ENCODE data around the gene SLC35F1.
A peak's percentile ranks its signal among the peaks of the same experiment; 100 is the strongest.
"Not testable (repeated sequence)": the region's sequence is repeated elsewhere in the genome, so short reads cannot be mapped to it uniquely, and the experiment has no call there.

Gene SLC35F1

DNA sequence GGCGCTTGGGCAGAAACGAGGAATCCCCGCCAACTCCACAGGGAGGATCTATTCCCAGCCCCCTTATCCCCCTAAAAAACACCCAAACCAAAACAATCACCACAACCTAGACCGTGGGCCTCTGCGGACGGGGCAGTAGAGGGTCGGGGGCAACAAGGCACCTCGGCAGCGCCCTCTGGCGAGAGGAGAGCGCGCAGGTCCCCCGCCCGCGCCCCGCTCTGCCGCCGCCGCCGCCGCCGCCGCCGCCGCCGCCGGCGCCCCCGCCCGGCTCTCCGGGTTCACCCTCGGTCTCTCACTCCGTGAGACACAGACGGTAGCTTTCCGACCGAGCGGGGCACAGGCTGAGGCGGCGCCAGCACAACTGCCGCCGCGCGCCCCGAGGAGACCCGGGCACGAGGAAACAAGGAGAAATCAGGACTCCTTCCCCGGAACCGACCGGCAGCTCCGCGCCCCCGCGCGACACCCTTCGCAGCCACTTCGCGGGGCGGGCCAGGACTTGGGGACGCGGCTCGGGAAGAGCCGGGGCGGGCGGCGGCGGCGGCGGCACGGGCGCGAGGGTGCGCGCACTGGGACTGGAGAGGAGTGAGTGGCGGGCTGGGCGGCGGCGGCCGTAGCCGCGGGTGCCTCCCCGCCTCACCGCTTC, at the start of gene SLC35F1:
Gene SLC35F1, plus strand, starts transcription at position 307 of the 643 bp plus-strand sequence.
- DNase-seq (ENCODE audit: low spot score): no peak

DNA sequence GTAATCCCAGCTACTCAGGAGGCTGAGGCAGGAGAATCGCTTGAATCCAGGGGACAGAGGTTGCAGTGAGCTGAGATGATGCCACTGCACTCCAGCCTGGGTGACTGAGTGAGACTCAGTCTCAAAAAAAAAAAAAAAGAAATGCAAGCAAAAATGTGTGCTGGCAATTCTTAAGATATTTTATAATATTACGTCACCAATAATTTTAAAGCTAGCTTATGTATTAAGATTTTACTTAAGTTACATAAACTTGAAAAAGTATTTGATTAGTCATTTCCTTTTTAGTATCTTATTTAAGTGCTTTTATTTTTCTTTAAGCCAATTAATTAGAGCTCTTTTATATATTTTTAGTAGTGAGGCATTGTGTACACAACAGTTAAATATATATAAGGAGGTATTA, 48.5 kb upstream of the SLC35F1 start:
- not testable (repeated sequence) for DNase-seq (ENCODE audit: low spot score)

DNA sequence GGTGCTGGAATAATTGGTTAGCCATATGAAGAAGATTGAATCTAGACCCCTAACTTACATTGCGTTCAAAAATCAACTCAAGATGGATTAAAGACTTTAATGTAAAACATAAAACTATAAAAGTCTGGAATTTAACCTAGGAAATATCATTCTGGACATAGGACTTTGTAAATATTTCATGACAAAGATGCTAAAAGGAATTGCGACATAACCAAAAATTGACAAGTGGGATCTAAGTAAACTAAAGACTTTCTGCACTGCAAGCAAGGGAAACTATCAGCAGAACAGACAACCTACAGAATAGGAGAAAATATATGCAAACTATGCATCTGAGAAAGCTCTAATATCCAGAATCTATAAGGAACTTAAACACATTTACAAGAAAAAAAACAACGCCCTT, 45.5 kb upstream of the SLC35F1 start:
- no peak for DNase-seq (ENCODE audit: low spot score)

DNA sequence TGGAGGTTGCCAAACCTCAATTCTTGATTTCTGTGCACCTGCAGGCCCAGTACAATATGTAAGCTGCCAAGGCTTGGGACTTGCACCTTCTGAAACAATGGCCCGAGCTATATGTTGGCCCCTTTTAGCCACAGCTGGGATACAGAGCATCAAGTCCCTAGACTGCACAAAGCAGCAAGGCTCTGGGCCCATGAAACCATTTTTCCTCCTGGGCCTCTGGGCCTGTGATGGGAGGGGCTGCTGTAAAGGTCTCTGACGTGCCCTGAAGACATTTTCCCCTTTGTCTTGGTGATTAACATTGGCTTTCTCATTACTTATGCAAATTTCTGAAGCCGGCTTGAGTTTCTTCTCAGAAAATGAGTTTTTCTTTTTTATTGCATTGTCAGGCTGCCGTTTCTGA, 40.5 kb upstream of the SLC35F1 start:
- no peak for DNase-seq (ENCODE audit: low spot score)

DNA sequence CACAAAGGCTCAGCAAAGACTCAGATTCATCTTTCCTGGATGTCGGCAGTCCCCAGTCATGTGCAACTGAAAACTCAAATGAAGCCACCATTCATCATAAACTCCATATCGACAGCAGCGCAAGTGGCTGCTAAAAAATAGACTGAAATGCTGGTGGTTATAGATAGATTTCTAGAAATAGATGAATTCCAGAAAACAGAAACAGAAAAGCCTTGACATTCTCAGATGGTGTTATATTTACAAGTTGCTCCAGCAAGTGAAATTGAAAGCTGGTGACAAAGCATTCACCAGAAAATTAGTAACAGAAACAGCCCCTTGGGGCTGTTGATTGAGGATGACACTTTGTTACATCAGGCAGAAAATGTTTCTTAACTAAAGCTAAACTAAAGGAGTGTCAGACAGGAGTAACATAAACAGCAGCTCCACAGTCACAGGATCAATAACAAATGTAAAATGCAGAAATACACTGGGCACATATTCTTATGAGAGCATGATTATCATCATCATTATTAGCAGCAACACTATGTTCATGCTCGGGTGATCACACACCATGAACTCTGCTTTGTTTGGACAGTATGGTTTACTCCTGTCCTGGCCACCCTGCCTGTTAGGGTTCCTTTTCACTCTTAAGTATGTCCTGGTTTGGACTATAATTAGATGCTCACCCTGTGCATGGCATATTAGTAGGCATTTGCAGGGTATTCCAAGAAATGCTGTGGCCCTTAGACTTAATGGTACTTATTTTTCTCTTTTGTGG, 36.4 kb upstream of the SLC35F1 start:
- no peak for DNase-seq (ENCODE audit: low spot score)

DNA sequence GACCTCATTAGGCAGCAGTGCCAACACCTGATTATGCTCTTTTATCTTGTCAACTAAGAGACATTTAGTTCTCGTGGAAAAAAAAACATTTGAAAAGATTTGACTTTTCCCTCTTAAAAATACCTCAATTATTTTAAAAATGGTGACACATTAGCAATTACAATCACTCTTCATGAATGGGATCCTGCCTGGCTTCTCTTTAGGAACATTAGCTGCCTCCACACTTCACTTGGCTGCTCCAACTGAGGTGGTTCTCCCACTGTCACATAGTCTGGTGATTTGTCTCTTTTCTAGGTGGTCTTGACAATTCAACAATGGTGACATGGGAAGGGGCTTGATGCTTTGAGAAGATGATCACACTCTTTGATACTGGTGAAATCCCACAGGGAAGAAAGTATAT, 26.2 kb upstream of the SLC35F1 start:
- DNase-seq (ENCODE audit: low spot score): no peak

DNA sequence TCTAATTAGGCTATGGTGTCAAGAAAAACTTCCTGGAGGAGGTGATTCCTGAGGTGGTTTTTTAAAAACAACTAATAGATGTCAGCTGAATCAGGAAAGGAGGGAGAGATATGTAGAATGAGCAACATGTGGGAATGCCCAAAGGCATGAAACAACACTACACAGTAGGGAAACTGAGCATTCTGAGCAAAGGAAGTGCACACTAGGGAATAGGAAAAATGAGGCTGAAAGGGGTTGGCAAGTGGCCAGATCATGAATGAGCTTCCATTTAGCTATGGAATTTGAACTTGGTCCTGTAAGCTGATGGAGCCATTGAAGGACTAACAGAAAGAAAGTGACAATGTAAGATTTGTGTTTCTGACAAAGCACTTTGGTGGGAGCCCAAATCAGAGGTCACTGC, 16.9 kb upstream of the SLC35F1 start:
- DNase-seq (ENCODE audit: low spot score): no peak

DNA sequence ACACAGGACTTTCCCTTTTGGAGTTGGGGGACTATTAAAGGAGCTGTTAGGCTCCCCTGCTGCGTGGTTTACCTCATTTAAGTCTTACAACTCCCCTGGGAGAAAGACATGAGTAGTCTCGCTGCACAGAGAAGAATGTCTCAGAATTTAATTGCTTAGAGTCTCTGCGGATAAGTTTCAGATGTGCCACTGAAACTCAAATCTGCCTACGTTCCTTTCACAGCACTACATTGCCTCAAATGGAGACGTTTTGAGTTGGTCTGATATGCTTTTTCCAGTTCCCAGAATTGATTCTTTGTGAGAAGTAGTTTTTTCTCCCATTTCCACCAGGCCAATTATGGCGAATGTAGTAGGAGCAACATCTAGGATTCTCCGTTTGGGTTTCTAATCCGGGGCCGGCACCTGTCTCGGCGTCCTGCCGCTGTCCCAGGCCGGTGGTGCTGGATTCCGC, 532 bp upstream of the SLC35F1 start:
- DNase-seq (ENCODE audit: low spot score): peak; percentile 77

DNA sequence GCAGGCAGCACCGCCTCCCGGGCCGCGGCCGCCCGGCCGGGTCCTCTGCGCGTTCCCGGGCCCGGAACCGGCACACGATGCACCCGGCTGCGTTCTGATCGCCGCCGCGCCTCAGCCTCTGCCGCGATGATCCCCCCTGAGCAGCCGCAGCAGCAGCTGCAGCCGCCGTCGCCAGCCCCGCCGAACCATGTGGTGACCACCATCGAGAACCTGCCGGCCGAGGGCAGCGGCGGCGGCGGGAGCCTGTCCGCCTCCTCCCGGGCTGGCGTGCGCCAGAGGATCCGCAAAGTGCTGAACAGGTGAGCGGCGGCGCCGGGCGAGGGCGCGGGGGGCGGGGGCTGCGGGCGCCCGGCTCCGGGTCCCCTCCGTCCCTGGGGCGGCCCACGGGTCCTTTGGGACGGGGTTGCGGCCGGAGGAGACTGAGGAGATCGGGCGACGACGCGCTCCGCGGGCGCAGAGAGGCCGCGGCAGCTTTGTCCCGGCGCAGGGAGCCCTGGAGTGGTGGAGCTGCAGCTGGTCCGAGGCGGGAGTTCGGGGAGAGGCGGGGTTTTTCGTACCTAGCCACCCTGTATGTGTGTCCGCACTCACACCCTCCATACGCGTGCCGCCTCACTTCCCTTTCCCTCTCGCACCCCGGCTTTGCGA, 659 bp downstream of the SLC35F1 start:
- peak; percentile 29 for DNase-seq (ENCODE audit: low spot score)

DNA sequence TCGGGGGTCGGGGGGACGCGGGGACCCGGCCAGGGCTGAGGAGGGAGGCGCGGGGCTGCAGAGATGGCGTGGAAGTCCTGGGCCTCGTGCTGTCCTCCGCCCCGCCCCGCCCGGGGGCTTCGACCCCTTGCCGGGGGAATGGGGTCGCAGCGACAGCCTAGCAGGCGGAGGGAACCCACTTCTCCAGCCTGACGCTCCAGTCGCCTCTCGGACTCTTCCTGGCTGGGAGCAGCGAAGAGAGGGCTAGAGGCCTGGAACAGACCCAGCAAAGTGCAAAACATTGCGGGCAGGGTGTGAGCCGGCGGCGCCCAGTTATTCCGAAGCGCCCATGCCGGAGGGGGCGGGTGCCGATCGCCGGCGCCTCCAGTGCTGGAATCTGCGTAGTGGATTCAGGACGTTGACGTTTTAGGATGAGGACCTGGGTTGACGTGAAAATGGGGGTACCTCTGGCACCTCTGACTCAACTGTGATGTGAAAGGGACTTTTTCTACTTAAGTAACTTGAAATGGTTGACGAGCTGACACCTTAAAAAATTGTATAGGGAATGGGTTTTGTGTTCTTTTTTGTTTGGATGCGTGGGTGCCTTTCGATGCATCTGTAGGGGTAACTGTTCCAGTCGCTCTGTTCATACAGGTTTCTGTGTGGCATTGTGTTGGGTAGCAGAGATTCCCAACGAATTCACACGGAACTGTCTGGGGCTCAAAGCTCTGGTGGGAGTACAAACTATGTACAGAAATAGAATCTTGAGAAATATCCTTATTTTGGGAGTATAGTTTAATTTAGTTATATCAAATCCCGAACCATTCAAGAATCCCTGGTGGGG, 1.4 kb downstream of the SLC35F1 start:
- peak; percentile 10 for DNase-seq (ENCODE audit: low spot score)

DNA sequence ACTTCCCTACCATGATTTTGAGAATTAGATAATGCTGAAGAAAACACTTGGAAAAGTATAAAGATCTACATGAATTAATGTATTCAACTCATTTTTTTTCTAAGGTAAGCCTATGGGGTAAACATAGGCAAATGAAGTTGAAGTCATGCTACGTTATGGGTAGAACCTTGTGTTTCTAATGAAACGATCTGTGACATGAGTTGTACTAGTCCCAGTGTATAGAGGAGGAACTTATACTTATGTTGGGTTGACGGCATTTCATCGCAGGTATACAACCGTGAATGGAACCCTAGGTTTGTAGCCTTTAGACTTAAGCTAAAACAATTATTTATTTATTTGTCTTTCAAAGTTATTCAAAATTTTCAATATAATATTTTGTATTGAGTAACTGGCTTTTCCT, 2.6 kb downstream of the SLC35F1 start:
- DNase-seq (ENCODE audit: low spot score): no peak

DNA sequence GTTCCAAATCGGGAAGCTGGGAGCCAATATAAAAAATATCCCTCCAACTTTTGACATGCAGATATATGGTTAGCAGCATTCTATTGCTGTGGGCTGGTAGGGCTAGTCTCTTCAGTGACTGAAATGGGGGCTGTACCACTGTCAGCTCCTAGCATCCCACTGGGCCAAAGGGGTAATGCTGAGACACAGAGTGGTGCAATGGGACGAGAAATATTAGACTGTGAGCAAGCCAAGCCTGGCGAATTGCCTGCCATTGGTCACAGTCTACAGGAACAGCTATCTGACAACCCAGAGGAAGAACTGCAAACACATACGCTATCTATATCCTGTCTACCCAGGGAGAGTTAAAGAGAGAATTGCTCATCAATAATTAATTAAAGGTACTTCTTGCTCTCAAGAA, 3.5 kb downstream of the SLC35F1 start:
- DNase-seq (ENCODE audit: low spot score): no peak

DNA sequence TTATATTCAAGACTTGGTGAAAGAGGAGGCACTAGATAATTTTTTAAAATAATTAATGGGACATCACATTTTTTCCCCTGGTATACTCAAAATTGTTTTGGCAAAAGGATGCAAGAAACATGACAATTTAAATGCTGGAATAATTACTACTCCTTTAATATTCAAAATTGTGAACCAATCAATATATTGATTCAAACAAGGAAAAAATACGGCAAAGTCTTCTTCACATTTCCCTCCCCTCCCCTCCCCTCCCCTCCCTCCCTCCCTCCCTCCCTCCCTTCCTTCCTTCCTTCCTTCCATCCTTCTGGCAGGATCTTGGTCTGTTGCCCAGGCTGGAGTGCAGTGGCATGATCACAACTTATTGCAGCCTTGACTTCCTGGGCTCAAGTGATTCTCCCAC, 4.1 kb downstream of the SLC35F1 start:
- DNase-seq (ENCODE audit: low spot score): no peak

DNA sequence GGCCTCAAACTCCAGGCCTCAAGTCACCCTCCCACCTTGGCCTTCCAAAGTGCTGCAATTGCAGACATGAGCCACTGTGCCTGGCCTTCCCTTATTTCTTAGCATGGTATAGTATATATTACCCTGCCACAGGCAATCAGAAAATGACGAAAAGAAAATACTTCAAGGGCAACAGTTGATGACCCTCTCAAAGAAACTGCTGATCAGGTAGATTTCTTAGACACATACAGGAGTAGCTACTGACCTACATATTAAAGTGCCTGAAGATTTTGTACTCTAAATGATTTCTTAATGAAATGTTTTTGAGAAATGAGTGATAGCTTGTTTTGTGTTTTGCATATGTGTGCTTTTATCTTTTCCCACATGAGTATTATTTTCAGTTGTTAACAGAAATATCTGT, 4.6 kb downstream of the SLC35F1 start:
- no peak for DNase-seq (ENCODE audit: low spot score)

DNA sequence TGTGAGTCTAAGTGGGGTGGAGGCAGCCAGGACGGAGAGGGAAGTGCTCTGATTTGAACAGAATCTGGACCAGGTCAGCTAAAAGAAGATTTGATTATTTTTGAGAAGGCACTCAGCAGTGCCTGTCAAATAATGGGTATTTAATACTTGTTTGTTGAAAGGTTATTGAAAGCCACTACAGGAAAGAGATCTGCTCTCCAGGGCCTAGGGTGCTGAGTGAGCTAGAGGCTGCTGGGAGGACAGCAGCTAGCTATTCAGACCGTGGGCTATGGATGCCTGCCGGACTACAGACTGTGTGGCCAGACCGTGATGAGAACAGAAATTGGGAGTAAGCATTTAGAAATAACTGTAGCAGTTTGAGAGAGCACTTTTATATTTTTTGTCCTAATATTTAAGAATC, 8.8 kb downstream of the SLC35F1 start:
- no peak for DNase-seq (ENCODE audit: low spot score)

DNA sequence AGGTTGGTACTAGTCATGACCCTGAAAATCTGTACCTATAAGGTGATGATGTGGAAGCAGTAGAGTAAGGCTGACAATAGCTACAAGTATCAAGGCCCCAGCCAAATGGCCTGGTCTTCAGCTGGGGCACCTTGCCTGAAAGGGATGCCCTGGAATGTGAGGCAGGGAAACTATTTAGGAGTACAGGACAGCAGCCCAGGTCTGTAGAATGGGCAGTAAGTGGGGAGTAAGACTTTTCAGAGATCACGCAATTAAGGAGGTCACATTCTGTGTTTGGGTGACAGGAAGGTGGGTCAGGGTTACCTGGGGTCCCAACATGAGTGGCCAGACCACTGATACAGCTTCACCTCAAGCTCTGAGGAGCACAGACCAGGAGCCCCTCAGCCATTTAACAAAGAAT, 9.4 kb downstream of the SLC35F1 start:
- no peak for DNase-seq (ENCODE audit: low spot score)

DNA sequence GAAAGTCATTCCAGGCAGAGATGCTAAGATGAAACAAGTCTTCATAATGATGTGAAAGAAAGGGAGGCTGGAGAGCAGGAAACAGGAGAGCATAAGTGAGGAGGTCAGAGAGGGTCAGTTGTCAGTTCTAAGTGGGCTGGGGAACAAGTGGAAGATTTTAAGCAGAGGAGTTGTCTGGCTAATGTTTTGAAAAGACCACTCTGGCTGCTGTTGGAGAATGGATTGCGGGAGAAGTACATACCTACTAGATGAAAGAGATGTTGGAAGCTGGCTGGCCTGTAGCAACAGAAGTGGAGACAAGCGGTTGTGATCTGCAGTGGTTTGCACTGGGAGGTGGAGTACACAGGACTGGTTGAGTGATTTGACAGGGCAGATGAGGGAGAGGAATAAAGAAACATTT, 10.1 kb downstream of the SLC35F1 start:
- DNase-seq (ENCODE audit: low spot score): no peak

DNA sequence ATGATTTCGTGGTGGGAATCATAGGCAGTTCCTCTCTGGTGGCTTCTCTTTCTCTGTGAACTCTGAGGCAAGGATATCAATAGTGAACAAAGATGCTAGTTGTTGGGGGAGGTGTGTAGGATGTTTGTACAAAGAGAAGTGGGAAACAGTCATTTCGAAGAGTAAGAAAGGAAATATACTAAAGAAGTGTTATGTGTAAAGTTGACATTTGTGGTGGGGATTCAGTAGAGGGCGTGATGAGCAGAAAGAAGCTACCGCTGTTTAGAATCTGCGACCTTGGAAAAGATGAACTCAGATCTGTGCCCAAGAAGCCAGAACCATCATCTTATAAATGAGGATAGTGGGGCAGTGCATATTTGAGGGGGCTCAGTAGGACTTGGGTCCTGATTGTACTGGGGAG, 11.4 kb downstream of the SLC35F1 start:
- no peak for DNase-seq (ENCODE audit: low spot score)

DNA sequence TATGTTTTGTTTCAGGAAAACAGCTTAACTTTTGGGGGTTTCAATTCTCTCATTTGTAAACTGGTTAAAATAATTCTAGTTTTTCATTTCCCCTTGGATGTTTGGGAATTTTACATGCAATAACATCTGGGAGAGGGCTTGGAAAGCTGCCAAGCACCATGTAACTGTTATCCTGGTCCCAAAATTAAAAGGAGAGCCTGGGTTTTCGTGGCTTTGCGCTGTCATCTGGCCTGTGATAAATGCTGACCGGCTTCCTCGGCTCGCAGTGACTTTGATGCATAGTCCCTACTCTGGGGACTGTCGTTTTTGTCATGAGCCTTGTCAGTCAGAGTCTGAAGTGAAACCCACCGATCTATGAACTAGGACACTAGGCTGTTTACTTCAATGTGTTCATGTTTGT, 12.2 kb downstream of the SLC35F1 start:
- no peak for DNase-seq (ENCODE audit: low spot score)

DNA sequence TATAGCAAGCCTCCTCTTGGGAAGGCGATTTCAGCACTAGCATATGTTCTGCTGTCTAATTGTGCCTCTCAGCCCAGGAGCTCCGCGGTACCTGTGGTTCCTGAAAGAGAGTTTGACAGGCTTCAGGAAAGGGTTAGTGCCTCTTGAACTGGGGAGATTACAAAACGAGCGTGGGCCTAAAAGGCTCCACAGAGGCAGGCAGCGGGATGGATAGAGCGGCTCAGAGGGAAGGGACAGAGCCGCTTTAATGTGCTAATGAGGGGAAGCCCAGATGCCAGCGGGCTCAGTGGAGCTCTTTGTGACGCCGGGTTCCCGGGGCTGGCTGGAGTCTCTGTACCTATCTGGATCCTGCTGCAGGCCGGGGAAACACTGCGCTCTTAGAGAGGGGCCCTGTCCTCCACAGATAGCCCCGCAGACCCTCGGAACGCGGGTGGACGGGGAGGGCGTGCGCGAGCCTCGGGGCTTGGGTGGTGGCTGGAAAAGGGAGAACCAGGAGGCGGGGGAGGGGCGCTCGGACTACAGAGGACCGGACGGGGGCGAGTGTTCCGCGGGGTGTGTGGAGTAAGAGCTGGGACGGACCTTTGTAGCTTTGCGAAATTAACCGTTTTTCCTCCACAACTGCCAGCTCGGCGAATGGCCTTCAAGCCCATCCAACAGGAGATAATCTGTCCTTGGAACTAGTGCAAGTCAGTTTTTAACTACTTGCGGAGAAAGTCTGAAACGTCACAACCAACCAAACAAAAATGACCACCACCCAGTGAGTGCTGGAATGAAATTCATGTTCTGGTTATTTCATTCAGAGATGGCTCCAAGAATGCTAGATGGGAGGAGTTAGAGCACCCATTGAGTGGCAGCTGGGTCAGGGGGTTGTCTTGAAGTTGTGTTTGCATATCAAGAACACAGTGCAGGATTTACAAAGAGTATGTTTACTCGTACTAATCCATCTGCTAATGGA, 13.0 kb downstream of the SLC35F1 start:
- DNase-seq (ENCODE audit: low spot score): peak; percentile 22

DNA sequence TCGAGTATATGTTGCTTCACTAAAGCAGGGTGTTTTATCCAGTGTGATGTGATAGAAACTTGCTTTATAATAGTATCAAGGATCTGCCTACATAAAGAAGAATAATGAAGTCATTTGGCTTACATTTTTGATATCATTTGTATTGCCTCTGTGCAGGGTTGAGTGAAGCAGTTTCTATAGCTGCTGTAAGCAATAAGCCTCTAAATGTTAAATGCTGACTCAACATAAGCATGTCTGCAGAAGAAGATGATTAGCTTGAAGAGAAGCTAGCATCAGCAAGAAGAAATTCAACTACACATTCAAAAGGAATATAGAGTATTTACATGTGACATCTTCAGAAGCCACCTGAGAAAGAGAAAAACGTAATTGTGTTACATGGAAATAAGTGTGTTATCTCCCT, 17.6 kb downstream of the SLC35F1 start:
- no peak for DNase-seq (ENCODE audit: low spot score)

Data from AG20443 (cell line).